Peyer's patch (tissue), 4 donors: ENCODE data around the gene N4BP3.

Source experiments
- CTCF ChIP-seq, 6 experiments: fragments of 450-650 bp in 4 of 6; fragments of 200-600 bp in 2 of 6; sonication (generic) in 1 of 6; IDR thresholded peaks; one replicate each; pipeline ENCODE4 v1.5.1; 2017 to 2019; ENCODE audit warnings: antibody characterized with exemption in 6 of 6, mild to moderate bottlenecking in 3 of 6, moderate library complexity in 1 of 6
- POLR2A ChIP-seq, 2 donors: fragments of 450-650 bp; IDR thresholded peaks; one replicate each; pipeline ENCODE4 v1.5.1; 2017; ENCODE audit warnings: antibody characterized with exemption in 2 of 2, mild to moderate bottlenecking in 2 of 2, moderate library complexity in 2 of 2

- TF ChIP-seq CTCF (IDR thresholded peaks at IDR 0.05) (no peak), POLR2A (IDR thresholded peaks at IDR 0.05) (no peak)
Observed at GRCh38 chr5:178116143-178116885, 3.0 kb downstream of the N4BP3 start.
